ENCODE results near the gene IWS1.
"Not testable (repeated sequence)": the region's sequence is repeated elsewhere in the genome, so short reads cannot be mapped to it uniquely, and the experiment has no call there.

The IWS1 gene

DNA sequence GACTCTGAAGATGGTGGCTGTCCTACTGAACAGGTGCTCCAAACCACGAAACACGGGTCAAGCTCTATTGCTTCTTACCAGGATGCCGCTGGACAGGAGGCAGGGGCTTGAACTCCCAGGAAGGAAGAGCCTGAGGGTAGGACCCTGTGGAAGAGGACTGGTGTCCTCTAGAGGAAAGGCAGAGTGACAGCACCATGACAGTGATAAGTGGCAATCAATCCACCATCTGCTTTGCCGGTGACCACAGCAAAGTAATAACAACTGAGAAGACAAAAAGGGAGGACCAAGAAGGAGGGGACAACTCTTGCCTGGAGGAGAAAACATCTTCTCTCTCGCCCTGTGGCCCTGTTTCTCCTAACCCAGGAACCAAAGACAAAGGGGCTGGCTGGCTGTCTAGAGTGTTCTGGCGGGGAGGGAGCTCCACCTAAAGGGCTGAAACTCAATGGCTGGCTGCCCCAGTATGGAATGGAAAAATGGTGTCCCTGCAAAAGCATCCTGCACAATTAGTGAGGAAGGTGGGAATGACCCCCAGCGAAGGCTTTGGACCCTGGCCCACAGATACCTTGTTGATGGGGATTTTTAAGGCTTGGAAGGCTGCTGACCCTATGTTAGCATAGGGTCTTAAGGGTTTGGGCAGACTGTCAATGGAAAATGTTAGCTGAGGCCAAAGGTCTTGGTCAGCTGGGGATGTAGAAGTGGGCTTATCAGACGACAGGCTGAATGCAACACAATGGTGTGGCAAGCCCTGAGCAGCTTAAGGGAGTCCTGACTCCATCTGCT lies 72.7 kb downstream of the IWS1 start:
- H3K27me3 Mint-ChIP-seq: no peaks in the 10 kb centered on the region
- no peak overlapping the region for H3K27ac Mint-ChIP-seq
- H3K4me1 Mint-ChIP-seq: peaks cover 6% of the 10 kb centered on the region
- no peaks in the 10 kb centered on the region for H3K9me3 Mint-ChIP-seq
- H3K4me3 Mint-ChIP-seq: no peak overlapping the region
- DNase-seq (no peak), ATAC-seq (peak; percentile 66)
- H3K36me3 Mint-ChIP-seq (ENCODE audit: low read depth): peaks cover 2% of the 10 kb centered on the region

DNA sequence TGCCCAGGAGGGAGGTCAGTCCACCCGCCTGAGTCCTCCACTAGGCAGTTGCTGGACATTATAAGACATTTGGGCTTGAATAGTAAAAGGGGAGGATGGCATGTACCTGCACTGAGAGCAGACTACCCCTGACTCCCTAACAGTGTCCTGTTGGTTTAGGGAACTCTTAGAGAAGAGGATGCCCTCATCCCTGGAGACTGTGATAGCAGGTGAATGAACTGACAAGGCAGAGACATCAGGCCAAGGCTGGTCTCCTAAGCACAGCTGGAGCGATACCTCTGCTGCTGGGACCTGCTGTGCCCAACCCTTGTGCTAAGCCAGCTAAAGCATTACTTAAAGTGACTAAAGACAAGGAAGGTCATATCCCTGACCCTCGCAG lies 73.3 kb downstream of the IWS1 start:
- H3K27me3 Mint-ChIP-seq: no peaks in the 10 kb centered on the region
- DNase-seq: no peak
- no peak overlapping the region for H3K27ac Mint-ChIP-seq
- no peak overlapping the region for H3K4me3 Mint-ChIP-seq
- peaks cover 2% of the 10 kb centered on the region for H3K4me1 Mint-ChIP-seq
- H3K36me3 Mint-ChIP-seq (ENCODE audit: low read depth): peaks cover 2% of the 10 kb centered on the region
- H3K9me3 Mint-ChIP-seq: no peaks in the 10 kb centered on the region
- no peak for ATAC-seq

DNA sequence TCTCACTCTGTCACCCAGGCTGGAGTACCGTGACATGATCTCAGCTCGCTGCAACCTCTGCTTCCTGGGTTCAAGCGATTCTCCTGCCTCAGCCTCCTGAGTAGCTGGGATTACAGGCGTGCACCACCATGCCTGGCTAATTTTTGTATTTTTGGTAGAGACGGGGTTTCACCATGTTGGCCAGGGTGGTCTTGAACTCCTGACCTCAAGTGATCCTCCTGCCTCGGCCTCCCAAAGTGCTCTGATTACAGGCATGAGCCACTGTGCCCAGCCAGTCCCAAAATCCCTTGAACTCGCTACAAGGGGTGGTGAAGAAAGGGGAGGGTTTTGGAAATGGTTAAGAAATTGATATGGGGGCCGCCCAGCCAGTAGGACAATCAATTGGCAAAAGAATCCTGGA lies 73.9 kb downstream of the IWS1 start:
- not testable (repeated sequence) for H3K27me3 Mint-ChIP-seq; H3K4me1 Mint-ChIP-seq; H3K36me3 Mint-ChIP-seq (ENCODE audit: low read depth); DNase-seq; H3K9me3 Mint-ChIP-seq; H3K27ac Mint-ChIP-seq; ATAC-seq; H3K4me3 Mint-ChIP-seq

DNA sequence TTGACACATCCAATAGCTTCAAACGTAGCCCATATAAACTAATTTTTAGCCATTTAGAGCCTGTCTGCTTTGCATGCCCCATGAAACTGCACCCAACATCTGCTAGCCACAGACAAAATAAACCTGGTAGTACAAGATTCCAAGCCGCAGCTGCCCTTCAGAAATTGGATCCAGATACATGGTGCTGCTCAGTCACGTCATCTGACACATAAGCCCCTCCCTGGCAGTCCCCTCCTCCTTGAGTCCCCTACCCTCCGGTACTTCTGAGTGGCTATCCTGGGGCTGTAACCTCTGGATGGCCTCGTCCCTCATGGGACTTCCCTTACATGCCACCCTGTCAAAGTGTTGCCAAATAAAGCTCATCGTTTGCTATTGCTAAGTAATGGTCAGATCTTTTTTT lies 74.3 kb downstream of the IWS1 start:
- H3K27ac Mint-ChIP-seq: no peak overlapping the region
- DNase-seq (no peak), ATAC-seq (no peak)
- peaks cover 2% of the 10 kb centered on the region for H3K36me3 Mint-ChIP-seq (ENCODE audit: low read depth)
- no peaks in the 10 kb centered on the region for H3K9me3 Mint-ChIP-seq
- no peaks in the 10 kb centered on the region for H3K27me3 Mint-ChIP-seq
- H3K4me1 Mint-ChIP-seq: peaks cover 2% of the 10 kb centered on the region
- H3K4me3 Mint-ChIP-seq: no peak overlapping the region

- H3K36me3 Mint-ChIP-seq (ENCODE audit: low read depth): peaks cover 1% of the 10 kb centered on the region
- H3K4me3 Mint-ChIP-seq: no peak overlapping the region
- H3K4me1 Mint-ChIP-seq: no peaks in the 10 kb centered on the region
- no peak for ATAC-seq
- no peak for DNase-seq
- H3K27me3 Mint-ChIP-seq: no peaks in the 10 kb centered on the region
- peaks cover 4% of the 10 kb centered on the region for H3K9me3 Mint-ChIP-seq
- H3K27ac Mint-ChIP-seq: no peak overlapping the region
Measured at GRCh38 chr2:127449898-127450297, 76.4 kb downstream of the IWS1 start.

DNA sequence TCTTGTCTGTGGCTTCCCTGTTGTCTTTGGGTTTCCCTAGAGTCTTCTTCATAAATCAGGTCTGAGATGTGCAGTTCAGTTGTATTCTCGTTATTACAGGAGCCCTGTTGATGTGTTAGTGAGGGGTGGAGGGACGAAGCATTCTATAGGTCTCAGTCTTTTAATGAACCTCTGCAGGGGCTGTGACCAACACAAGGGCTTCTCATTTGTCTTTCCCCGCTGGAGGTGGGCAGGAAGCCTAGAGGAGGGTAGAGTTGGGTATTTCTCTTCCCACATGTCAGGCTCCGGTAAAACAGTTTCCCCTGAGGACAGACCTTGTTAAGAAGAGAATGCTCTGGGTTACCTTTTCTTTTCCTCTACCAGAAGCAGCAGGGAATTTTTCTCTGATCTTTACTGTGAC lies 76.9 kb downstream of the IWS1 start:
- no peak overlapping the region for H3K27ac Mint-ChIP-seq
- no peaks in the 10 kb centered on the region for H3K27me3 Mint-ChIP-seq
- ATAC-seq (no peak), DNase-seq (no peak)
- H3K4me3 Mint-ChIP-seq: no peak overlapping the region
- no peaks in the 10 kb centered on the region for H3K4me1 Mint-ChIP-seq
- H3K9me3 Mint-ChIP-seq: peaks cover 6% of the 10 kb centered on the region
- peaks cover 1% of the 10 kb centered on the region for H3K36me3 Mint-ChIP-seq (ENCODE audit: low read depth)

GRCh38 chr2:127448526-127448925 lies 77.8 kb downstream of the IWS1 start:
- Mint-ChIP-seq H3K9me3 (peaks cover 10% of the 10 kb centered on the region), H3K27me3 (peaks cover 2% of the 10 kb centered on the region), H3K4me1 (no peaks in the 10 kb centered on the region), H3K27ac (no peak overlapping the region), H3K36me3 (ENCODE audit: low read depth) (peaks cover 1% of the 10 kb centered on the region), H3K4me3 (no peak overlapping the region)
- ATAC-seq: no peak
- DNase-seq: no peak

DNA sequence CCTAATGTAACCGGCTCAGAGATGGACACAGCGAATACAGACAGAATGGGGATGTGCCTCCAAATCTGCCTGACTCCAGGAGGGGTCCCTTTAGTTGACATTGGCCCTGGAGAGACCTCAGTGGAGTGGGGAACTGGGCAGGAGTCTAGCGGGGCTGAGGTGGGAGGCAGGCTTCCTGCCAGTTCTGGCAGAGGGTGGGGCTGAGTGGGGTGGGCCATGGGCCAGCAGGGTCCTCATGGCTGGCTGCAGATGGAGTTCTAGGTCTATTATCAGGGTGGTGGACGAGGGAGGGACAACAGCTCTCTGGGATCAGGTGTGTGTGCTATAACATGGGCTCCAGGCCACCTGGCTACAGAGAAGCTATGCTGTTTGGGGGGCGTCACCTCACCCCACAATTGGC lies 86.9 kb downstream of the IWS1 start:
- Mint-ChIP-seq H3K36me3 (ENCODE audit: low read depth) (peaks cover 1% of the 10 kb centered on the region), H3K9me3 (peaks cover 13% of the 10 kb centered on the region), H3K27me3 (peaks cover 3% of the 10 kb centered on the region), H3K4me1 (no peaks in the 10 kb centered on the region), H3K27ac (no peak overlapping the region), H3K4me3 (no peak overlapping the region)
- ATAC-seq: no peak
- no peak for DNase-seq

DNA sequence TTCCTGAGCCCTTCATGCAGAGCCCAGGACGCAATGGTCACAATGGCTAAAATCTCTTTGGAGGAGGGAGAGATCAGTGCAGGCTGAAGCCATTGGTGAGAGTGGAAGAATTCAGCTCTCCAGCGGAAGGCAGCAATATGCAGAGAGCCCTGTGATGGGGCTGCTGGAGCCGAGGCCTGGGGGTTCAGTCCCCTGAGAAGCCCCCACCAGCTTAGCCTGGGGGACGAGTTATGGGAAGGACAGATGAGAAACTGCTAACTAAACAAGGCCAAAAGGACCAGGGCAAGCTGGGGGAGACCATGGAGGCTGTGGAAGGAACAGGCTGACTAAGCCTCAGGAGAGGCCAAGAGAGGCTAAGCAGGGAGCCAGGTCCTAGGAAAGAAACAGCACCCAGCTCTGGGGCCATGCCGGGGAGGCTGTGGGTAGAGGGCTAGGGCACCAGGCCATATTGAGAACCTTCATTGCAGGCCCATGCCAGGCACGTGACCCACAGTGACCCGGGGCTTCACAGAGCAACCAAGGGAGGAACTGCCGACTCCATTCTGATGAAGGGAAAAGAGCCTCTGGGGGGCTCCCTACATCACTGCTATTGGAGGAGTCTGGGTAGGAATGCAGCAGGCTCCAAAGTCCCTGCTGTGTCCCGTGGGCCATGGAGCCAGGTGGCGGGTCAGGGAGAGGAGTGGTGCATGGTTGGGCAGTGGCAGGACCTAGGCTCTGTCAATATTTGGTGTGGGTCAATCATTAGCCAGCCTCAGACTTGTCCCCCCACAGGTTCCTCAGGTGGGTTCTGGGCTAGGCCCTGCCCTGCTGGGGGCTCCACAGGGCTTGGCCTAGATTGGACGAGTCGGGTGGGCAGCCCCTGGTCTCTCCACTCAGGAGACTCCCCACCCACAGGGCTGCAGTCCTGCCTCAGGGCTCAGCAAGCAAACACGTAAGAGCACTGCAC lies 88.2 kb downstream of the IWS1 start:
- Mint-ChIP-seq H3K27ac (no peak overlapping the region), H3K4me1 (no peaks in the 10 kb centered on the region), H3K36me3 (ENCODE audit: low read depth) (peaks cover 1% of the 10 kb centered on the region), H3K27me3 (no peaks in the 10 kb centered on the region), H3K4me3 (no peak overlapping the region), H3K9me3 (peaks cover 10% of the 10 kb centered on the region)
- ATAC-seq: no peak
- no peak for DNase-seq

- Mint-ChIP-seq H3K27ac (no peak overlapping the region), H3K9me3 (peaks cover 8% of the 10 kb centered on the region), H3K4me1 (no peaks in the 10 kb centered on the region), H3K36me3 (ENCODE audit: low read depth) (peaks cover under 1% of the 10 kb centered on the region), H3K27me3 (no peaks in the 10 kb centered on the region), H3K4me3 (no peak overlapping the region)
- ATAC-seq (no peak), DNase-seq (no peak)
Measured at GRCh38 chr2:127437056-127437455, 89.2 kb downstream of the IWS1 start.

GRCh38 chr2:127434515-127434914 lies 91.8 kb downstream of the IWS1 start:
- Mint-ChIP-seq H3K36me3 (ENCODE audit: low read depth) (no peaks in the 10 kb centered on the region), H3K27ac (no peak overlapping the region), H3K4me3 (no peak overlapping the region), H3K4me1 (no peaks in the 10 kb centered on the region), H3K9me3 (no peaks in the 10 kb centered on the region), H3K27me3 (no peaks in the 10 kb centered on the region)
- no peak for DNase-seq
- no peak for ATAC-seq

- ATAC-seq: no peak
Measured at GRCh38 chr2:127431408-127432023, 94.8 kb downstream of the IWS1 start.

More at GRCh38 chr2:127431408-127432023, 94.8 kb downstream of the IWS1 start:
- H3K4me1 Mint-ChIP-seq: no peaks in the 10 kb centered on the region
- DNase-seq: no peak
- H3K4me3 Mint-ChIP-seq: no peak overlapping the region
- H3K36me3 Mint-ChIP-seq (ENCODE audit: low read depth): no peaks in the 10 kb centered on the region
- H3K27ac Mint-ChIP-seq: no peak overlapping the region
- H3K9me3 Mint-ChIP-seq: no peaks in the 10 kb centered on the region
- no peaks in the 10 kb centered on the region for H3K27me3 Mint-ChIP-seq

Measured in activated naive CD8-positive, alpha-beta T cell treated with anti-CD3 and anti-CD28 coated beads, Interleukin-2, amount 50 U/mL, for 24 hours (primary cell).